HL-60/S4 treated with retinoic acid at 250 ng/mL for 4 days and 3 days (cell line): Measurements from ENCODE around the gene MRM2.

Experiments
- in situ Hi-C: fragments of 300-500 bp; cut with MboI; formaldehyde crosslinking; loops from 2 replicates; pipeline ENCODE4 v1.7.0; 2022; ENCODE audit warnings: low sequenced_read_pairs

MRM2 gene

DNA sequence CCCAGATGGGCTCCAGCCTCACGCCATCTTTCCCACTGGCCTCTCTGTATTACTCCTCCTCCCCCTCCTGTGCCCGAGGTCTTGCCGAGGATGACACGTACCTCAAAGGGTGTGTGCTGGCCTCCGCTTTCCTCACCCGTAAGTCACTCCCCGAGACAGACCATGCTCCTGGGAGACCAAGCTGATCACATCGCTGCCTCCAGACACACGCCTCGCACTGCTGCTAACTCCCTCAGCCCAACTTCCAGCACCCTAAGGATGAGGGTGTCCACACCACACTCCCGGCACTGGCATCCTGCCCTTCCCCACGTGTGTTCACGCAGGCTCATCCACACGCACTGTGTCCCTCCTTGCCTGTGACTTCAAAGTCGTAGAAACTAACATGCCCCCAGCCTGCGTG lies 33.3 kb downstream of the MRM2 start:
- in situ Hi-C loops: no loop called here

DNA sequence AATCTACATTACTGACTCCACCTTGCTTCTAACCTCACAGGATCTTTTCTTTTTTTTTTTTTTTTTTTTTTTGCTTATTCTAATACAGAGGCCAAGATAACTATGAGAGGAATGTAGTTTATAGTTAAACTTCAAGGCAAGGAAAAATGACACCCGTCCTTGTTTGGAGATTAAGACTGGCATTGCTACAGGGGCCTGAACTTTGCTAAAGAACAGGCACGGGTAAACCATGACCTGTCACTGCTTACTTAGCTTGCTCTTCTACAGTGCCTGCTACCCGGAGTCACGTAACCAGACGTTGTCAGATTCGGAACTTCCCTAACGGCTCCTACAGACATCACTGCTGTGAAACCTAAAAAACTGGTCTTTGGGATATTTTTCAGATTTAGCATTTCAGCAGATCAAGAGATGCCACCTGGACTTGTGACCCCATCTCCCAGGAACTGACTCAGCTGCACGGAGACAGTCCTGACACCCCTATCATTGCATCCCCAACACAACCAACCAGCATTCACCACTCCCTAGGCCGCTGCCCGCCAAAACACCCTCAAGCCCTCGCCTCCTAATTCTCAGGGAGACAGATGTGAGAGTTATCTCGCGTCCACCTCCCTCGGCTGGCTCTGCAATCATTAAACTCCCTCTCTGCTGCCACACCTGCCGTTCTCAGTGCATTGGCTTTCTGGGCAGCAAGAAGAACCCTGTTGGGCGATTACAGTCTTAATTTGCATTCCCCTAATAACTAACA lies 36.8 kb downstream of the MRM2 start:
- in situ Hi-C loops: no loop called here

DNA sequence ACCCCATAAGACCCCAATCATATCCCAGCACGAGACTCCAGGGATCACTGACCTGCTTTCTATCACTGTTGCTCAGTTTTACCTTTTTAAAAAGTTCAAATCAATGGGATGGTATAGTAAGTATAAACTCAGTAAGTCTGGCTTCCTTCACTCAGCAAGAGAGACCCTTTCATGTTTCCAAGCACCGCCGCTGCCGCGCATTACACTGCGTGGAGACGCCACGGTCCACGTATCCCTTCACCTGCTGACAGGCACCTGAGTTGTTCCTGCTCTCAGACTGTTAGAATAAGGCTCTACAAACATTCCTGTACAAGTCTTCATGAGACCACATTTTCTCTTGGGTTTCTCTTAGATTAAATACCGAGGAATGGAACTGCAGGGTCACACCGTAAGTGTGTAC lies 37.6 kb downstream of the MRM2 start:
- in situ Hi-C loops: no loop called here

DNA sequence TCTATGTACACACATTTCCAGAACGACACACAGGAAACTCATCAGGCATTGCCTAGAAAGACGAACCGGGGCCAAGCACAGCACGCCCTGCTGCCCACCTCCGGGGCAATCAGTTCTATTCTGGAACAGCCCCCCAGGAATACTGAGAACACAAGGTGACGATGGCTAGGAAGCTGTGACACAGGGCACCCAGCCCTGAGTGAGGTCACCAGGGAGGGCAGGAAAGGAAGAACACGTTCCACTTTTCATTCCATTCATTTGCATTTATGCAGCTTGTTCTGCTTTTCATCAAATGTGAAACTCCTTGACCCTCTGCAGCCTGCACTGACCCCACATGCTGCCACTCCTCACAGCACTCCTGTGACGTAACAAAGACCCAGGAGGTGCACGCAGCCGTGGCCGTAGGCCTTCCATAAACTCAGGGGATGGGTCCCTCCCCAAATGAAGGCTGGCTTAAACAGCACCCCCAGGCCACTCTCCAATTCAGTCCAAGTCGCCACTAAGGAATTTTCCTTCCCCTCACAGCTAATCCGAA lies 38.2 kb downstream of the MRM2 start:
- in situ Hi-C loops: no loop called here

DNA sequence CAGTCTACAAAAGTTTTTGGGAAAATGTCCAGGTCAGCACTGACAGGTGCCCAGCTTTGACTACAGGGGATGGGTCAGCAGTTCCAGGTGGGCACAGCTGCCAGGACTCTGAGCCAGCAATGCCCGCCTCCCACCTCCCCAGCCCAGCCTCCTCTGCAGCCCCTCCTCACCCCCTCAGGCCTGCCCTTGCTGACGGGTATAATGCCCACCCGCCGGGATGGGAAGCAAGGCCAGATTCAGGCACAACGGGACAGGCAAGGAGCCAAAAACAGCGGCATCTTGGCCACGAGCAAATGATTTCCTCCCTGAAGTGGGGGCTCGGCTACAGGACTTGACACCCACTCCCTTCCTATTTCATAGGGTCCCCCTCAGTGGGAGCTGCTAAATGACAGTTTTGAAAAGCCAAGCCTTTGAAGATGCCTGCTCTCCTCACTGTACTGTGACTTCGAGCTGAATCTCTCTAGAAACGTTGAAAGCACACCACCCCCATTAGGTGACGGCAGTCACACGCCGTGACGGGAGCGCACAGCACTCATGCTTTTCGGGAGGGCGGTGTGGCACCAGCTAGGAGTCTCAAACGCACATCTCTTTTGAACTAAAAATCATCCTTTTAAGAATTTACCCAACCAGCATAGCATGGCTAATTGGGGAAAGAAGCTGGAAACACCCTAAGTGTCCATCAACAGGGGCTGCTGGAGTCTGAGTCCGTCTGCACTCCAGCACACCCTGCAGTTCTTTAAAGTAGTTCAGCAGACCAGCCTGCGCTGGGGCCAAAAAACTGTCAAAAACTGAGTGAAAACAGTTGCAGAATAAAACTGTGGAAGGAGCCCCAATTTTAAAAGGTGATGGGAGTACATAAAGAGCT lies 38.9 kb downstream of the MRM2 start:
- in situ Hi-C loops: no loop called here

DNA sequence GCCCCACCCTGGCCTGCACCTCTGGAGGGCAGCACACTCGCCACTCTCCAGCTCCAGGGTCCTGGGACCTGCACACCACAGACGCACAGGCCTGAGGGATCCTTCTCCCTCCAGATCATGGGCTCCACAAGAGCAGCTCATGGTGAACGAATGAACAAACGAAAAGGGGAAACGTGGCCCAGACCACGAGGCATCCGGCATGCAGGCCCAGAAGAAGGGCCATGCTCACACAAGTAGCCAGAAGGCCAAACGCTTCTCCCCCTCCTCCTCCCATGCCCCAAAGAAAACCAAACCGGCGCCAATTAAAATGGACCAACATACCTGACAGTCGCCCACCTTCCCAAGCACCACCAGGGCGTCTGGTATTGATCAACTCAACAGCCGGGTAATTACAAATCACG lies 39.6 kb downstream of the MRM2 start:
- in situ Hi-C loops: no loop called here

DNA sequence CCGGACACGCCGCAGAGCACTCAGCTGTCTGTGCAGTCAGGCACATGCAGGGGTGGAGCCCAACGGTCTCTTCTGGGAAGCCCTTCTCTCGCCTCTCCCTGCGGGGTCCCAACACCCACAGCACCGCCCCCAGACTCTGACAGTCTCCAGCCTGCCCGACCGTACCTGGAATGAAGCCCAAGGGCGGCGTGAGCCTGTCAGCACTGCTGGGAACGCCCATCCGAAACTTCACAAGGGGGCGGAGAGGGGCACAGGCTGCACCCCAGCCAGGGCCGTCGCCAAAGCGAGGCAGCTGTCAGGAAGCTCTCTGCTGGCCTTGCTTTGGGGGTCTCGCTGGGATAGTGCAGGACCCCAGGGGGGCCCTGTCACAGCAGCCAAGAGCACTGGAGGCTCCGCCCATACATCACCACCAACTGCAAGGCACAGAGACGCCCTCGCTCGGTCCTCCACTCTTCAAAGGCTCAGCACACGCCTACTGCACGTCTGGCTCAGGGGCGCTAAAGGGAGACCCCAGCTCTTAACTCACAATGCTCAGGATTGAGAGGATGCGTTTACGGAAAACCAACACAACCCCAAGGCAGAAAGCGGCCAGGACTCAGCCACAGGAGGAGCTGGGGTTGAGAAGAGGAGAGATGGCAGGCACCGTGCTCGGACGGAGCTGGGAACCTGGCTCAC lies 40.2 kb downstream of the MRM2 start:
- in situ Hi-C loops: no loop called here

DNA sequence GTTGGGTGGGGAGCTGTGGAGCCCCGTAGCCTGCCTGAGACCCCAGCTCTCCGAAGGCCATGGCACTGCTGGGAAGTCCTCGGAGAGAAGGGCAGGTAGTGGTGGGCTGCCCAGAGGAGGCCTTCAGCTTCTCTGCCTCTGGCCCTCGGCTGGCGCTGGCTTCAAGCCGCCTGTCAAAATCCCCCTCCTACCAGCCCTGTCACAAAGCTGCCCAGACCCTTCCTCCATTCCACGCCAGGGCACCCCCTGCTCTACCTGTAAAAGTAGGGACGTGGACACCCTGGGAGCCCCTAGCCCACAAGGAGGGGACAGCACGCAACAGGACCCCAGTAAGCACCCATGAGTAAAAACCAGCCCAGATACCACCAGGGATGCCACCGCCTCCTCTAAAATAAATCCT lies 40.9 kb downstream of the MRM2 start:
- in situ Hi-C loops: no loop called here

DNA sequence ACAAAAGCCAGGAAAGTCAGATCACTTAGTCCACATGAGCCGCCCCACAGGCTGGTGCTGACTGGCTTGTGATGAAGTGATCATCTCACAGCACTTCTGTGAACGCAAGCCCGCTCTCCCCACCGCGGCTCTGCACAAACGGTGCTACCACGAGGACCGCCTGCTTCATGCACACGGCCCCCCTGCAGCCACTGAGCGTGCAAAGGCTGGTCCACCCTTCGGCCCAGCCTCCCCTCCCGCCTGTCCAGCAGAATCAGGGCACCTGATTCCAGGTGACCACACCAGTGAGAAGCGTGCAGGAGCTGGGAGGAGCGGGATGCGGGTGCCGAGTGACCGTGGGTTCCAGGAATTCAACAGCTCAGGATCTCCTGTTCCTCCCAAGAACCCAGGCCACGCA lies 41.4 kb downstream of the MRM2 start:
- in situ Hi-C loops: no loop called here

DNA sequence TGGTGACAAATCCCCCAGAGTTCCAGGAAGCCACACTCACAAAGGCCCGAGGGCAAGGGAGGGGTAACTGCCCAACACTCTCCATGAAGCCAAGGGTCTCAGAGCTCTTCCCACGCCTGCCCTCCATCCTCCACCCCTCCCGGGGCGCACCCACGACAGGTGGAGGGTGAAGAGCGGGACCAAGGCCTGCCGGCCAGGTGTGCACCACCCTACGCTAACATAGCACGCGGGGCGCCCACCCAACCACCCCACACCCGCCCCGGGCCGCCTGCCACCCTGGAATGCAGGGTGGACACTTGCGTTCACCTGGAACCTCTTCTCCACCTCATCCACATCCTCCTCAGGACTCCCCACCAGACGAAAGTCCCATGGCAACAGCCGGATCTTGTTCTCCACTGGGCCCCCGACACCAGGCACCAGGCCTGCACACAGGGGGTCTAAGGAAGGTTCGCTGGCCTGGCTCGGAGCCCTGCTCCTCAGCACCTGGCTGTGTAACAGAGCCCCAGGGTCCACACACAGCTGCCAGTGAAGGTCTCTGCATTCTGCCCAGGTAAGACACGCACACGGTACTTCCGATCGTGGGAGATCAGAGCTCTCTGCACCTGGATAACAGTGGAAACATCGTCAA lies 41.9 kb downstream of the MRM2 start:
- in situ Hi-C loops: no loop called here

DNA sequence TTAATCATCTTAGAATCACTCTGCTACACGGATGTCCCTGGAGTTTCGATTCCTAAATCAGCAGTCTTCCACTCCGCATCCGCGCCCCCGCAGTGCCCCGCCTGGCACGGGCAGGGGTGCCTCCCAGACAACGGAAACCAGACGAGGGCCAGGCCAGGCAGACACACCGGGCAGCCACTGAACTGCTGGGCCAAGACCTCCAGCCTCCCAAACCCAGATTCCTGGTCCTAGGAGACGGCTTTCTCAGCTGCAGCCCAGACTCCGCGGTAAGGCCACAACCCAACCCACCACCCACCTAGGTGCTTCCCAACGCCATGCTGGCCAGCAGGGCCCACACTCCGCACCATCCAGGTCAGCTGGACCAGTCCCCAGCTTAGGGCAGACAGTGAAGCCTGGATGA lies 42.5 kb downstream of the MRM2 start:
- in situ Hi-C loops: no loop called here

DNA sequence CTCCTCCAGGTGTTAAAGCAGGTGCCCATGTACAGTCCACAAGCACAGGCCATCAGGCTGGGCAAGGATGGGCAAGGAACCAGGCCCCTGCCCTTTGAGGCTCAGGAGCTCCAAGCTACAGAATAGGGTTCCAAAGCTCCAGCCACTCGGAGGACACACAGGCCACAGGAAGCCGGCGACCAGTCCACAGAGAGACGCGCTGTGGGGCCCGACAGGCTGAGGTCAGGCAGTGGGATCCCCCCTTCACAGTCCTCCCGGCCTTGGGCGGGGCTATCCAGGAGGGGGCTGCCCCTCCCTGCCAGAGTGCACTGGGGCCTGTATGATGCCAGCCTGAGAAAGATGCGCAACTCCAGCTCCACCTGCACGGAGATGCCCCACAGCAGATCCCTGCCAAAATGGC lies 43.2 kb downstream of the MRM2 start:
- in situ Hi-C loops: no loop called here

DNA sequence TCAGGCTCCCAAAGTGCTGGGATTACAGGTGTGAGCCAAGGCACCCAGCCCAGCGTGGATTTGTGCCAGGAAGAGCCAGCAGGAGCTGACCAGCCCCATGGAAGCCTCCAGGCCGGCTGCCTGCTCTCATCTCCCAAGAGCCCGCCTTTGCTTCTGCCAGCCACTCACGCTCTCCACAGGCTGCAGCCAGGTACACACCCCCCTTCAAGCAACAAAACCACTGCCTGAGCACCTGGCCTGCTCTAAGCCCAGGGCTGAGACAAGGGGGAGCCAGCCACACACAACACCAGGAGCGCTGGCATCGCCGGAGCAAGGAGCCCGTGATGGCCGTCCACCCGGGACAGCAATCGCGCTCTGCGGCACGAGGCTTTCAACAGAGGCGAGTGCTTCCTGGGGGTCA lies 43.8 kb downstream of the MRM2 start:
- in situ Hi-C loops: no loop called here

DNA sequence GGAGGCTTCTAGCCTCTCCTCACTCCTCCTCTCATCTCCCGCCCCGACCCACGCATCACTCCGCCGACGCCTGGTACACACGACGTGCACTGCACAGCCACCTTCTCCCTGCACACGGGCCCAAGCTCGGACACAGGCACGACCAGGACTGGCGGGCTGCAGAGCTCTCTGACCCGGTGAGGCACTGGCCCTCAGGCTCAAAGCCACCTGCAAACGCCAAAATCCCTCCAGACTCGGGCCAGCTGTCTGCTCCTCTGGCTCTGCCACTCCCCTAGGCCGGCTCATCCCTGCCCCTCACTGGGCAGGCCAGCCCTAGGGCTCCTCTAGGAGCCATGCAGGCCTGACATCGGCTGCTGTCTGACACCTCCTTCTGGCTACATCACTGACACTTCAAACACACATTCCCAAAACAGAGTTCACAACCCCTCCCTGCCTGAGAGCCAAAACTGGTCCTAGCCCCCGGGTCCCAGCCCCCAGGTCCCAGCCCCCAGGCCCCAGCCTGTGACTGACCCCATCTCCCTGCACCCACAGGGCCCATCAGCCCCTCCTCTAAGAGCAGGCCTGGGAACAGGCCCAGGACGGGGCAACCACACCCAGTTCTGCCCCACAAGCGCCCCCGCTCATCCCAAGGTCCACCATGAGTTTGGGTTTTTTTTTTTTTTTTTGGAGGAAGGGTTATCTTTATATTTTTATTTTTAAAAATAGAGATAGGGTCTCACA lies 44.4 kb downstream of the MRM2 start:
- in situ Hi-C loops: no loop called here

DNA sequence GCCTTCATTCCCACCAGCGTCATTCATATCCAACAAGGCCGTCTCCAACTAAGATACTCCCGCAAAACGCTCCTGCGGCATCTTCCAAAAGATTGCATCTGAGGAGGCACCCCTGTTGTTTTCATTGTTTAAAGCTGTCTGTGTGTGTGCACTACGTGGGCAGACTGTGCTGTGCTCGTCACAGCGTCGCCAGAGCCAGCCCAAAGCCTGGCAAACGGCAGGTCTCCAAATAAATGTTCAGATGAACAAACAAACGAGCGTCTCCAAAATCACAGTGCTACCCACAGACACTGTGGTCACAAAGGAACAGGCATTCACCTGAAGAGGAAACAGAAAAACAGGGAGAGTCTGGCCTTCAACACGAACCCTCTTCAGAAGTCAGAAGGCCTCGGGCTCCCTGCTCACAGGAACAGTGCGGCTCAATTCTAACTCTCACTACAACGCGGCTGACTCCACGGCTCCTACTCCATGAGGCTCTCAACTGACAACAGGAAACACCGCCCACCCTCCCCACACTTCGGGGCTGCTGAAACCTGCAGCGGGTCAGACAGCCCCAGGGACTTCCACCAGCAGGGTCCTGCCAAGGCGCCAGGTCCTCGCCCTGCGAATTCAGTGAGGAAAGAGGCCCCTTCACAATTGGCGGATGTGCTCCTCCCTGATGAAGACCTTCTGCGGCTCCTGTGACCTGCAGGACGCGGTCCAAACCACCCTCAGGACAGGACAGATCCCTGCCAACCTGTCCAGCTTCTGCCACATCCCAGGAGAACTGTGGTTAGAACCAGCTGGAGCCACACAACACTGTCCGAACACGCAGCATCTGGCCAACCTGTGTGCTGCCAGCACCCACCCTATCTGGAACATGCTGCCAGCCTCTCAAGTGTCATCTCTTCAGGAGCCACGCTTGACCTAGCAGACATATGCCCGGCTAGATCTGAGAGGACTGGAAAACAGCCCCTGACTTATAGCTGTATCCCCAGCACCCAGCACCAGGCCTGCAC lies 45.3 kb downstream of the MRM2 start:
- in situ Hi-C loops: no loop called here

DNA sequence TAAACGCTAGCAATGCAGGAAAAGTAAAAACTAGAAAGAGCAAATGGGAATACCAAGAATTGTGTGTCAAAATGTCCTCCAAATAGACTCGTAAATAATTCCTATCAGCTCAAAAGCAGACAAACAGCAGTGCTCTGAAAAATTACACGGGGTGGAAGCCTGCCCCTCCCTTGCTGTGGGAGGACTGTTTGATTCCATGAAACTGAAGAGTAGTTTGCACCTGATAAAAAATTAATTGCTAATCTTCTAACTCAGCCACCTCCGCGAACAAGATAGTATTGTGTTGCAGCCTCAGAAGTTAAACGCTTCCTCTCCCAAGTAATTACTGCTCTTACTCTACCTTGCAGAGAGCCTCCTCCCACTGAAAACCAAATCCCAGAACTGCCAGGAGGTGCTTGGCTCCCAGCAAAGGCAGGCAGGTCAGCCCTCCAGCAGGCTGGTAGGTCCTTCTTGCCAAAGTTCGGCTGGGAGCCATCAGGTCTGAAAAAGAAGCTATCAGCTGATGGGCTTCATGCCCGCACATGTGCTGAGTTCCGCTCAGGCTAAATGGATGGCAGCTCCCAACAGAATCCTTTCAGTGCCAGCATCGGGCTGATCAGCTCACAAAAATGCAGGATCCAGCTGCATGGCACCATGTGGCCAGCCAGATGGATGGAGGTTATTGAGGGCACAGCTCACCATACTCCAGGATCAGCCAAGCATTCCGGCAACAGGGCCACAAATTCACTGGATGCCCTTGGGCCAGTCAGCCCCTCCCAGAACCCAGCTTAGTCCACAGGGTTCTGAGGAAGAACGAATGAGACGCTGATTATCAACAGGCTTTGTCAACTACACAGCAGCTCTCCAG lies 46.4 kb downstream of the MRM2 start:
- in situ Hi-C loops: no loop called here

DNA sequence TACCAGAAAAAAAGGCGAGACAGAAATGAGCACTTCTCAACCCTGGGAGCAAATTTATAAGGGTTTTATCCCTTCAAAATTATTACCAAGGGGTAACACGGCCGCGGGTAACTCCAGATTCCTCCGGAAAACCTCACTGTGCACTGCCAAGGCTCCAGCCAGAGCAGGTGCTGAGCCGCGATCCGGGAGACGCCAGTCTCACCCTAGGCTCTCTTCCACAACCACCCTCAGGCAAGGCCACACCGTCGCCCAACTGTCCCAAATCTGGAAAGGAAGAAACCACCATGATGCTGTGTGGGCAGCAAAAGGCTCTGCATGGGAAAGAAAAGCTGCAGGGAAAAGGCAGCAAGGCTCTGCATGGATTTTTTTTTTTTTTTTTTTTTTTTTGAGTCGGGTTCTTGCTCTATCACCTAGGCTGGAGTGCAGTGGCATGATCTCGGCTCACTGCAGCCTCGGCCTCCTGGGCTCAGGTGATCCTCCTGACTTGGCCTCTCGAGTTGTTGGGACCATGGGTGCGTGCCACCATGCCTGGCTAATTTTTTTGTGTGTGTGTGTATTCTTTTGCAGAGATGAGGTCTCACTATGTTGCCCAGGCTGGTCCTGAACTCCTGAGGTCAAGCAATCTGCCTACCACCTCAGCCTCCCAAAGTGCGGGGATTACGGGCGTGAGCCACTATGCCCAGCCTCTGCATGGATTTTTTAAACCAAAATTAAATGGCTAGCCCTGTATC lies 48.3 kb downstream of the MRM2 start:
- in situ Hi-C loops: no loop called here
